ENCODE measurements around the gene HDDC3.
"Not testable (repeated sequence)": the region's sequence is repeated elsewhere in the genome, so short reads cannot be mapped to it uniquely, and the experiment has no call there.

HDDC3 gene

DNA sequence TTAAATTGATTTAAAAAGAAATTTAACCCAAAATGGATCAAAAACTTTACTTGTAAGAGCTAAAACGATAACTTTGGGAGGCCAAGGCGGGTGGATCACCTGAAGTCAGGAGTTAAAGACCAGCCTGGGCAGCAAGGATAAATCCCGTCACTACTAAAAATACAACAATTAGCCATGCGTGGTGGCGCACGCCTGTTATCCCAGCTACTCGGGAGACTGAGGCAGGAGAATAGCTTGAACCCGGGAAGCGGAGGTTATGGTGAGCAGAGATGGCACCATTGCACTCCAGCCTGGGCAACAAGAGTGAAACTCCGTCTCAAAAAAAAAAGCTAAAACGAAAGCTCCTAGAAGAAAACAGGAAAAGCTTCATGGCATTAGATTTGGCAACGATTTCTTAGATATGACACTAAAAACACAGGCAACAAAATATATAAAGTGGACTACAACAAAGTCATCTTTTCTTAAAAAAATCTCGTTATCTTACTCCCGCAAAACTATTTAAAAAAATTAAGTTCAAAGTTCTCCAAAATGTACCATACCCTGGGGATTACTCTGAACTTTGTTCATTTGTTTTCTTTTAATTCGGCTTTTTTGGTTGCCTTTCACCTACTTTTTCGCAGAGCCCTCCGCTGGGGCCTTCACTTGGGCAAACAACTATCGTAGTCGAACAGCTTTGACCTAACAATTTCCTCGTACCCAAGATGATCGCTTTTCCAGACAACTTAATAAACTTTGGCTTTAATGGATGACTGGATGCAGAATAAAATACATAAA lies 2.9 kb downstream of the HDDC3 start:
- peak overlapping the region; percentile 85 for H3K4me3 ChIP-seq (ENCODE audit: low read length, poor library complexity, severe bottlenecking)
- peaks cover 26% of the 10 kb centered on the region for H3K4me1 ChIP-seq (ENCODE audit: insufficient read depth, low read length, poor library complexity, severe bottlenecking)
- H3K36me3 ChIP-seq (ENCODE audit: insufficient read depth, low read length), result no peaks in the 10 kb centered on the region
- H3K9me3 ChIP-seq (ENCODE audit: insufficient read depth, low read depth, low read length), result no peaks in the 10 kb centered on the region
- TF ChIP-seq EZH2phosphoT487 (IDR thresholded peaks at IDR 0.05; ENCODE audit: borderline replicate concordance) (no peak), CTCF (conservative IDR thresholded peaks at IDR 0.05; ENCODE audit: low read length) (no peak)
- H3K4me2 ChIP-seq (ENCODE audit: low read depth, low read length, poor library complexity, severe bottlenecking), result peak overlapping the region; percentile 85
- H3K9ac ChIP-seq (ENCODE audit: low read depth, low read length, poor library complexity, severe bottlenecking), result peak overlapping the region; percentile 82
- H4K20me1 ChIP-seq (ENCODE audit: insufficient read depth, low read length, poor library complexity, severe bottlenecking), result no peaks in the 10 kb centered on the region
- H3F3A ChIP-seq (ENCODE audit: low read depth), result 0 out of 2 replicates have a peak, but pooled peaks cover 5% of the 10 kb centered on the region
- H3K79me2 ChIP-seq (ENCODE audit: insufficient read depth, low read length), result peaks cover 19% of the 10 kb centered on the region; the same call in 1 of the 2 replicates
- peak overlapping the region; percentile 88 for H2AFZ ChIP-seq (ENCODE audit: low read length)
- H3K9me2 ChIP-seq (replicated peaks; ENCODE audit: low read depth, low read length), result no peaks in the 10 kb centered on the region
- no peaks in the 10 kb centered on the region for H3K27me3 ChIP-seq (ENCODE audit: insufficient read depth, low read length, poor library complexity, severe bottlenecking)

DNA sequence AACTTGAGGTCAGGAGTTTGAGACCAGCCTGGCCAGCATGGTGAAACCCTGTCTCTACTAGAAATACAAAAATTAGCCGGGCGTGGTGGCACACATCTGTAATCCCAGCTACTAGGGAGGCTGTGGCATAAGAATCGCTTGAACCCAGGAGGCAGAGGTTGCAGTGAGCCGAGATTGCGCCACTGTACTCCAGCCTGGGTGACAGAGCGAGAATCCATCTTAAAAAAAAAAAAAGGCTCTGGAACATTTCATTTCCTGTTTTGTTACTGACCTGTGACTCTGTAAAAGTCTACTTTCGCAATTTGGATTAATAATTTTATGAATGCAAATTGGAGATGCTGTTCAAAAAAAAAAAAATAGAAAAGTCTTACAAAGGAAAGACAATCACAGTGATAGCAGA lies 4.2 kb downstream of the HDDC3 start:
- Histone ChIP-seq H3K4me1 (ENCODE audit: insufficient read depth, low read length, poor library complexity, severe bottlenecking) (peaks cover 21% of the 10 kb centered on the region), H3K79me2 (ENCODE audit: insufficient read depth, low read length) (peaks cover 19% of the 10 kb centered on the region; the same call in 1 of the 2 replicates)
- H3K4me2 ChIP-seq (ENCODE audit: low read depth, low read length, poor library complexity, severe bottlenecking); H3K4me3 ChIP-seq (ENCODE audit: low read length, poor library complexity, severe bottlenecking); H3K9ac ChIP-seq (ENCODE audit: low read depth, low read length, poor library complexity, severe bottlenecking); H3K27me3 ChIP-seq (ENCODE audit: insufficient read depth, low read length, poor library complexity, severe bottlenecking); H3K9me3 ChIP-seq (ENCODE audit: insufficient read depth, low read depth, low read length); H4K20me1 ChIP-seq (ENCODE audit: insufficient read depth, low read length, poor library complexity, severe bottlenecking); H3K9me2 ChIP-seq (replicated peaks; ENCODE audit: low read depth, low read length); H3F3A ChIP-seq (ENCODE audit: low read depth); H3K36me3 ChIP-seq (ENCODE audit: insufficient read depth, low read length); H2AFZ ChIP-seq (ENCODE audit: low read length): not testable (repeated sequence)

GRCh38 chr15:90926766-90927165 lies 5.6 kb downstream of the HDDC3 start:
- not testable (repeated sequence) for H3K4me2 ChIP-seq (ENCODE audit: low read depth, low read length, poor library complexity, severe bottlenecking); H3K4me3 ChIP-seq (ENCODE audit: low read length, poor library complexity, severe bottlenecking); H3K9me3 ChIP-seq (ENCODE audit: insufficient read depth, low read depth, low read length); H4K20me1 ChIP-seq (ENCODE audit: insufficient read depth, low read length, poor library complexity, severe bottlenecking); H3F3A ChIP-seq (ENCODE audit: low read depth); H2AFZ ChIP-seq (ENCODE audit: low read length); H3K36me3 ChIP-seq (ENCODE audit: insufficient read depth, low read length); H3K9me2 ChIP-seq (replicated peaks; ENCODE audit: low read depth, low read length); H3K27me3 ChIP-seq (ENCODE audit: insufficient read depth, low read length, poor library complexity, severe bottlenecking); H3K9ac ChIP-seq (ENCODE audit: low read depth, low read length, poor library complexity, severe bottlenecking)
- Histone ChIP-seq H3K79me2 (ENCODE audit: insufficient read depth, low read length) (peaks cover 19% of the 10 kb centered on the region; the same call in 1 of the 2 replicates), H3K4me1 (ENCODE audit: insufficient read depth, low read length, poor library complexity, severe bottlenecking) (peaks cover 18% of the 10 kb centered on the region)

DNA sequence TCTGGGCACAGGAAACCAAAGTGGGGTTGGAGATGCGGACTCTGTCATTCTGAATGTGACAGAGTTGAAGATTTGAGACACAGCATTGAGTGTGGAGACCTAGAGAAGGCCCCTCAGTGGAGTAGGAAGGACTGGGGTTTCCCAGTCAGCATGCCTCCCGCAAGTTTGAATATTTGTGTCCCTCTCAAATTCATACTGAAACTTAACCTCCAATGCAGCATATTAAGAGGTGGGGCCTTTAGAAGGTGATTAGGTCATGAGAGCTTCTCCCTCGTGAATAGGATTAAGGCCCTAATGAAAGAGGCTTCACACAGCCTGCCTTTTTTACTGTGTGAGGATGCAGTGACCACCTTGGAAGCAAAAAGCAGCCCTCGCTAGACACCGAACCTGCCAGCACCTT lies 8.0 kb downstream of the HDDC3 start:
- TF ChIP-seq CTCF (conservative IDR thresholded peaks at IDR 0.05; ENCODE audit: low read length) (no peak), EZH2phosphoT487 (IDR thresholded peaks at IDR 0.05; ENCODE audit: borderline replicate concordance) (no peak)
- H3F3A ChIP-seq (ENCODE audit: low read depth), result no peaks in the 10 kb centered on the region

GRCh38 chr15:90922712-90923322 lies 9.5 kb downstream of the HDDC3 start:
- not testable (repeated sequence) for H3K9me2 ChIP-seq (replicated peaks; ENCODE audit: low read depth, low read length); H3K9ac ChIP-seq (ENCODE audit: low read depth, low read length, poor library complexity, severe bottlenecking); H3K4me1 ChIP-seq (ENCODE audit: insufficient read depth, low read length, poor library complexity, severe bottlenecking); H3K9me3 ChIP-seq (ENCODE audit: insufficient read depth, low read depth, low read length); H3K79me2 ChIP-seq (ENCODE audit: insufficient read depth, low read length); H3K36me3 ChIP-seq (ENCODE audit: insufficient read depth, low read length); H4K20me1 ChIP-seq (ENCODE audit: insufficient read depth, low read length, poor library complexity, severe bottlenecking); H3K4me3 ChIP-seq (ENCODE audit: low read length, poor library complexity, severe bottlenecking); H2AFZ ChIP-seq (ENCODE audit: low read length); H3K4me2 ChIP-seq (ENCODE audit: low read depth, low read length, poor library complexity, severe bottlenecking); H3K27me3 ChIP-seq (ENCODE audit: insufficient read depth, low read length, poor library complexity, severe bottlenecking); H3F3A ChIP-seq (ENCODE audit: low read depth)

More for the DNA sequence above, 8.0 kb downstream of the HDDC3 start:
- H3K4me1 ChIP-seq (ENCODE audit: insufficient read depth, low read length, poor library complexity, severe bottlenecking), result peaks cover 3% of the 10 kb centered on the region
- H3K9ac ChIP-seq (ENCODE audit: low read depth, low read length, poor library complexity, severe bottlenecking), result no peak overlapping the region
- H3K36me3 ChIP-seq (ENCODE audit: insufficient read depth, low read length), result no peaks in the 10 kb centered on the region; the same call in 1 of the 2 replicates
- no peak overlapping the region for H3K4me3 ChIP-seq (ENCODE audit: low read length, poor library complexity, severe bottlenecking)
- no peaks in the 10 kb centered on the region for H3K9me3 ChIP-seq (ENCODE audit: insufficient read depth, low read depth, low read length)
- H3K4me2 ChIP-seq (ENCODE audit: low read depth, low read length, poor library complexity, severe bottlenecking), result no peak overlapping the region
- H3K9me2 ChIP-seq (replicated peaks; ENCODE audit: low read depth, low read length), result no peaks in the 10 kb centered on the region
- no peak overlapping the region for H2AFZ ChIP-seq (ENCODE audit: low read length)
- H3K79me2 ChIP-seq (ENCODE audit: insufficient read depth, low read length), result peaks cover 8% of the 10 kb centered on the region; the same call in 1 of the 2 replicates
- no peaks in the 10 kb centered on the region for H4K20me1 ChIP-seq (ENCODE audit: insufficient read depth, low read length, poor library complexity, severe bottlenecking)
- H3K27me3 ChIP-seq (ENCODE audit: insufficient read depth, low read length, poor library complexity, severe bottlenecking), result no peaks in the 10 kb centered on the region
